ENCODE data around the gene ATP5PO. TPM values are rescaled to one million over a fixed set of nuclear protein-coding genes. Genes with fewer than 3 reads are reported as not detected.

Gene ATP5PO
- total and polyA plus RNA-seq, 2 of the 13 experiments (the other 11 are each of a cell fraction or from before 2014, with no cell fraction given), result 256 to 297 TPM

- peak overlapping the region; percentile 55 for H3K9ac ChIP-seq (ENCODE audit: insufficient read depth, low read depth, low read length)
- H3K9me3 ChIP-seq (ENCODE audit: low read length), result no peaks in the 10 kb centered on the region
- no peak for DNase-seq (ENCODE audit: low spot score)
- no peak for FAIRE-seq
- POLR2A ChIA-PET, result no interaction called here
- in situ Hi-C loops (cut with HindIII; ENCODE audit: extremely low pct_ligation_motif_present, low pct_unique_long_range_greater_than_20kb), result no loop called here
- H3K36me3 ChIP-seq (replicated peaks in 1 of 2; ENCODE audit: control insufficient read depth in 1 of 2, insufficient read depth in 2 of 2, low read length in 2 of 2), result peaks cover 0 to 16% of the 10 kb centered on the region in 2 experiments; a peak in 4 of 5 replicates
- peak overlapping the region; percentile 91 for H3K4me2 ChIP-seq (ENCODE audit: low read depth, low read length)
- BruUV-seq (replicated peaks), result no TSS peak
- H3K4me3 ChIP-seq (replicated peaks in 1 of 3; ENCODE audit: insufficient read depth in 1 of 3, low read depth in 2 of 3, low read length in 3 of 3), result peak overlapping the region; percentile 63 to 95 (median 90)
- intact Hi-C loops (cut with micrococcal nuclease; ENCODE audit: unreplicated experiment), result no loop called here
- peaks cover 23% of the 10 kb centered on the region for H3K79me2 ChIP-seq (ENCODE audit: insufficient read depth, low read length)
- H2AFZ ChIP-seq (ENCODE audit: low read length), result peak overlapping the region; percentile 87
- no peak overlapping the region for H3K27ac ChIP-seq (ENCODE audit: extremely low read length, insufficient read depth, low read length)
- TF ChIP-seq PHF21A (CRISPR knock-in tag; IDR thresholded peaks at IDR 0.05) (0 out of 2 replicates have a peak, but pooled peaks have one; percentile 12), ATAD3A (CRISPR knock-in tag; IDR thresholded peaks at IDR 0.05) (no peak)
- H4K20me1 ChIP-seq (ENCODE audit: insufficient read depth, low read length), result no peaks in the 10 kb centered on the region
- peak; percentile 8 for ATAC-seq
- peaks cover 50% of the 10 kb centered on the region for H3K4me1 ChIP-seq (ENCODE audit: insufficient read depth, low read length)
- WGBS (ENCODE audit: low lambda C conversion rate), result 45% methylated on average over 5 of the region's 5 CpGs
- H3K27me3 ChIP-seq (ENCODE audit: control insufficient read depth in 1 of 2, insufficient read depth in 2 of 2, low read length in 2 of 2), result no peaks in the 10 kb centered on the region; a peak in 1 of 5 replicates
- CTCF ChIA-PET (ENCODE audit: low intra/inter-chr PET ratio, low total read pairs), result interaction anchor here (1.5 kb wide), 1 partner anchor 432 kb away, joined by 3 read pairs; no protein-coding TSS in a partner anchor
Measured at GRCh38 chr21:33916200-33916567, 580 bp upstream of the ATP5PO start.

- DNase-seq (ENCODE audit: low spot score) (no peak), ATAC-seq (no peak), FAIRE-seq (no peak)
- intact Hi-C loops (cut with micrococcal nuclease; ENCODE audit: unreplicated experiment), result no loop called here
- Histone ChIP-seq H3K9ac (ENCODE audit: insufficient read depth, low read depth, low read length) (peak overlapping the region; percentile 92; the same call in 1 of the 2 replicates), H3K9me3 (ENCODE audit: low read length) (no peaks in the 10 kb centered on the region), H2AFZ (ENCODE audit: low read length) (no peak overlapping the region), H3K27me3 (ENCODE audit: control insufficient read depth in 1 of 2, insufficient read depth in 2 of 2, low read length in 2 of 2) (no peaks in the 10 kb centered on the region; a peak in 1 of 5 replicates), H3K27ac (ENCODE audit: extremely low read length, insufficient read depth, low read length) (no peak overlapping the region), H3K36me3 (replicated peaks in 1 of 2; ENCODE audit: control insufficient read depth in 1 of 2, insufficient read depth in 2 of 2, low read length in 2 of 2) (peaks cover 6 to 34% of the 10 kb centered on the region in 2 experiments), H3K4me2 (ENCODE audit: low read depth, low read length) (peak overlapping the region; percentile 81), H4K20me1 (ENCODE audit: insufficient read depth, low read length) (no peaks in the 10 kb centered on the region), H3K4me1 (ENCODE audit: insufficient read depth, low read length) (peaks cover 41% of the 10 kb centered on the region), H3K4me3 (replicated peaks in 1 of 3; ENCODE audit: insufficient read depth in 1 of 3, low read depth in 2 of 3, low read length in 3 of 3) (peak overlapping the region in 2 of 3 experiments; percentile 90 to 95; a peak in 3 of 6 replicates), H3K79me2 (ENCODE audit: insufficient read depth, low read length) (peaks cover 23% of the 10 kb centered on the region)
- CTCF ChIA-PET (ENCODE audit: low intra/inter-chr PET ratio, low total read pairs), result no interaction called here
- in situ Hi-C loops (cut with HindIII; ENCODE audit: extremely low pct_ligation_motif_present, low pct_unique_long_range_greater_than_20kb), result no loop called here
- WGBS (ENCODE audit: low lambda C conversion rate), result 92% methylated on average over 5 of the region's 5 CpGs
- no TSS peak for BruUV-seq (replicated peaks)
- POLR2A ChIA-PET, result no interaction called here
- TF ChIP-seq ZNF124 (CRISPR knock-in tag; IDR thresholded peaks at IDR 0.05) (no peak), PCBP1 (IDR thresholded peaks at IDR 0.05; ENCODE audit: borderline replicate concordance, low read depth, low read length) (no peak), ZNF740 (CRISPR knock-in tag; IDR thresholded peaks at IDR 0.05) (no peak), ZNF207 (IDR thresholded peaks at IDR 0.05; ENCODE audit: borderline replicate concordance) (no peak), TMF1 (CRISPR knock-in tag; IDR thresholded peaks at IDR 0.05; ENCODE audit: low read depth) (no peak), ZNF142 (CRISPR knock-in tag; IDR thresholded peaks at IDR 0.05) (no peak), ATF4 (CRISPR knock-in tag; IDR thresholded peaks at IDR 0.05) (no peak), CENPX (CRISPR knock-in tag; IDR thresholded peaks at IDR 0.05) (no peak), PRMT3 (CRISPR knock-in tag; IDR thresholded peaks at IDR 0.05; ENCODE audit: borderline replicate concordance, low read depth) (no peak)
Measured at GRCh38 chr21:33914188-33914587, 1.4 kb downstream of the ATP5PO start.
